GM10266 (cell line): ENCODE results near the gene AKAP8.
A peak's percentile ranks its signal among the peaks of the same experiment; 100 is the strongest.

Source experiments
- DNase-seq: peaks from one replicate; pipeline ENCODE4 v3.0.0; 2012; ENCODE audit errors: extremely low spot score
- TF ChIP-seq, protein P1 (sequence below): IDR thresholded peaks from 2 replicates; pipeline ENCODE4 v1.5.1; 2012; ENCODE audit warnings: mild to moderate bottlenecking, low read depth; ENCODE audit not compliant: control insufficient read depth, insufficient read depth; ENCODE audit errors: missing control alignments

Gene AKAP8

DNA sequence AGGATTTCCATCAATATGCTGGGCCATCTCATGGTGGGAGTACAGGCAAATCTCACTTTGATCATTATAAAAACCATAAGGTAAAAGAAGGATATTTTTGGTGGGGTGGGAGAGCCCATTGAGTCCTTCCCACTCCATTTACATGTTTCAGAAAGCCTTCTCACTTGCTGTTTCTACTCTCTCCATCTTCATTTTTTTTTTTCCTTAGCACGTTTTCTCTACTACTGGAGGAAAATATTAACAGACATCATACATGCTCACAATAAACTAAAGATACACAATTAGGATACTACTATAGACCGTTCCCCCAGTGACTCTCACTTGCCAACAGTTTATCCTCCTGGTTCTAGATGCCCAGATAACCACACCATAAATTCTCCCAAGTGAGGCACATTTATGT is 1.8 kb upstream of the AKAP8 start:
- TF ChIP-seq, protein P1, sequence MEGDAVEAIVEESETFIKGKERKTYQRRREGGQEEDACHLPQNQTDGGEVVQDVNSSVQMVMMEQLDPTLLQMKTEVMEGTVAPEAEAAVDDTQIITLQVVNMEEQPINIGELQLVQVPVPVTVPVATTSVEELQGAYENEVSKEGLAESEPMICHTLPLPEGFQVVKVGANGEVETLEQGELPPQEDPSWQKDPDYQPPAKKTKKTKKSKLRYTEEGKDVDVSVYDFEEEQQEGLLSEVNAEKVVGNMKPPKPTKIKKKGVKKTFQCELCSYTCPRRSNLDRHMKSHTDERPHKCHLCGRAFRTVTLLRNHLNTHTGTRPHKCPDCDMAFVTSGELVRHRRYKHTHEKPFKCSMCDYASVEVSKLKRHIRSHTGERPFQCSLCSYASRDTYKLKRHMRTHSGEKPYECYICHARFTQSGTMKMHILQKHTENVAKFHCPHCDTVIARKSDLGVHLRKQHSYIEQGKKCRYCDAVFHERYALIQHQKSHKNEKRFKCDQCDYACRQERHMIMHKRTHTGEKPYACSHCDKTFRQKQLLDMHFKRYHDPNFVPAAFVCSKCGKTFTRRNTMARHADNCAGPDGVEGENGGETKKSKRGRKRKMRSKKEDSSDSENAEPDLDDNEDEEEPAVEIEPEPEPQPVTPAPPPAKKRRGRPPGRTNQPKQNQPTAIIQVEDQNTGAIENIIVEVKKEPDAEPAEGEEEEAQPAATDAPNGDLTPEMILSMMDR = no peak
- no peak for DNase-seq

DNA sequence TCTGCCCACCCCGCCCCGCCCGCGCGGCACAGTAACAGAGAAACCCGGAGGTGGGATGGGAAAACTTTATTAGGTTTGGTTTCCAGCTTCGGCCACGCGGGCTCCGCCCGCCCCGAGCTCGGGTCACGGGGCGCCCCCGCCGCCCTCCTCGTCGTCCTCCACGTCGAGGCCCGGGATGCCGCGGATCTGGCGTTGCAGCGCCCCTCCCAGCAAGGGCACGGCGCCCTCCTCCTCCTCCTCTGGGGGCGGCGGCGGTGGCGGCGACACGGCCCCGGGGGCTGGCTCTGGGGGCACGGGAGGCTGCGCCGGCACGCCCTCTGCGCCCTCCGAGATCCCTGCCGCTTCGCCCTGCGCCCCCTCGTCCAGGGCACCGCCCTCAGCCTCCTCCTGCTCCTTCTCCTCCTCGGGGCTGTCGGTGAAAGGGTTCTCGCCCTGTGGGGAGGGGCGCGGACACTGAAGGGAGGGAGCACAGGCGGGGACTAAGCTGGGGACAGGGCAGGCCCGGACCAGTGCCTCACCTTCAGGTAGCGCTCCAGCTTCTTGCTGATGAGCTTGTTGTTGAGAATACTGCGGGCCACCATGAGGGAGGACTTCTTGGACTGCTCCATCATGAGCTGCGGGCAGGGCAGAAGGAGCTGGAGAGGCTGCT is 536 bp upstream of the AKAP8 start:
- TF ChIP-seq, protein P1 = no peak
- peak; percentile 69 for DNase-seq

DNA sequence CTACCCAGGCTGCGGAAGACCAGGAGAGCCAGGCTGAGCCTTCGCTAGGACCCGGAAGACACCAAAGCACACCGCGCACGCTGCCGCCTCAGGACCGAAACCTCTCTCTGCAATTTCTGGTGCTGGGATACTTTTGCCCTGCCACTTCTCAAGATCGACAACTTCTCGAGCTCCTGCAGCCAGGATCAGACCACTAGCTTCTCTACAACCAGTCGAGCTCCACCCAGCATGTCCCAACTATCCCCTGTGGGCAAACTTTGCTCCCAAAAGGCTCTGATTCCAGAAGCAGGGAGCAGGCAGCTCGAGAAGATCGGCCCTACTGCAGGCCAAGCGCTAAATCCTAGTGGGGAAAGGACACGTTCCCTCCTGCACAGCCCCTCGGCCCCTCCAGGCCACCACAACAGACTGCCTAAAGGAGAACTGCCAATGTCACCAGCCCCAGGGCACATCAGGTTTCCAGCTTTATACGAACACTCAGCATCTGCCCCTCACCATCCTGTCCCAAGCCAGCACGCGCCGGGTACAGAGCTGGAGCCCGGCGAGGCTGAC is 979 bp downstream of the AKAP8 start:
- TF ChIP-seq, protein P1 = no peak
- DNase-seq = peak; percentile 82

DNA sequence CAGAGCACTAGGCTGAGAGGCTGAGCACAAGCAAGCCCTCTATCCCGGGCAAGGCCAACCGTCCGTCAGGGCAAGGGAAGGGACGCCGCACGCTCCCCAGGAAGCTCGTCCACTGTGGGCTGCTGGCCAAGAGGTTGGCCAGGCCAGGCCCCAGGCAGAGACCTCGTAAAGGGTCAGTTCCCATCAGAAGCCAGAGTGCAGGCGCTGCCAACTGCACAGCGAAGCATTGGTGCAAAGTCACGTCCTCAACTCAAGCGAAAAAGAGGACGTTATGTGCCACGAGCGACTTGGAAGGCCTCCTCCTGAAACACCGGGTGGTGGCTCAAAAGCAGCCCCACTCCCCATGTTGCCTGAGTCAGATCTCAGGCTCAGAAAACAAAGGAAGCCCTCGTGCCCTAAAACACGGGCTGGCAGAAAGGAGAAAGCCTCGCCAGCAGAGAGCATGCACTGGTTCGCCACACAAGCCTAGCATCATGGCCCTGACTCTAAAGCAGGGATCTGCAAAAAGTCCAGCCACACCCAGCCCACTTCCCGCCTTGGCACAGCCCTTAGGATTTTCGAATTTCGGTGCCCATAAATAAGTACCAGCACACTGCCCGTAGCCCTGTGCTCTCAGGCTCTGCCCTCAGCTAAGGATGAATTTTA is 4.7 kb downstream of the AKAP8 start:
- TF ChIP-seq, protein P1 = no peak
- no peak for DNase-seq

DNA sequence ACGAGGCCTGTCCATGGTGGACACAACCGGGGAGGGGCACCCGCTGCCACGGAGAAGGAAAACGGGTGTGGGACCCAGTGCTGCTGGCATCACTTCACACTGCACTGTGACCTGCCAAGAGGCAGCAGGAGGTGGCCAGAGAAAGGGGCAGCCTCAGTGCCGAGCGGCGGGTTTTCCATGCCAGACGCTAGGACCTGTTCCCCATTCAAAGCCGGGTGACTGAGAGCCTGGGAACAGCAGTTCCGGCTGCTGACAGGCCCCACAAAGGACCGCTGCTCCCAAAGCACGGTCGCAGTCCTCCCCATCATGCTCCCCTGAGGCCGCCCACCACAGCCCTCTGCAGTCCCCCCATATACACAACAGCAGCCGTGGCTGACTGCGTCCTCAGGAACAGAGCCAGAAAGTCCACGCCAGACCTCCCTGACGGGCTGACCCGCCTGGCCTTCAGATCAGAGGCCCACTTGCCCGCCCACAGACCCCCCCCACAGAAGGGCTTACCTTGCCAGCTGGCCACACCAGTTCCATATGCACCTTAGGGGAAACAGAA is 5.4 kb downstream of the AKAP8 start:
- TF ChIP-seq, protein P1 = no peak
- DNase-seq = no peak

DNA sequence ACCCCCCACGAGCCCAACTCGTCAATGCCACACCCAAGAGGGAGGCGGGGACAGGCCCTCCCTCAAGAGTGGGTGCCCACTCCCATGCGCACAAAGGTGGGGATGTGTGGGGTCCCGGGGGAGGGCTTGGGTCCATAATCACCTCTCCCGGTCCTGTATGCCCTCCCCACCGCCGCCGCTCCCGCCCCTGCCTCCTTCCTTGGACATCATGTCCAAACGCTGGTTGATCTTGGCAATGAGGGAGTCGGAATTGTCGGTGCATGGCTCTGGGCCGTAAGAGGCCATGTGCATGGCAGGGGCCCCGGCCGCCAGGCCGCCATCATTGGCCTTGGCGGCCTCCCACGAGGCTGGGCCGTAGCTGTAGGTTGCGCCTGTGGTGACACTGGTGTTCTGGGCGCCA is 5.9 kb downstream of the AKAP8 start:
- TF ChIP-seq, protein P1 = no peak
- no peak for DNase-seq

DNA sequence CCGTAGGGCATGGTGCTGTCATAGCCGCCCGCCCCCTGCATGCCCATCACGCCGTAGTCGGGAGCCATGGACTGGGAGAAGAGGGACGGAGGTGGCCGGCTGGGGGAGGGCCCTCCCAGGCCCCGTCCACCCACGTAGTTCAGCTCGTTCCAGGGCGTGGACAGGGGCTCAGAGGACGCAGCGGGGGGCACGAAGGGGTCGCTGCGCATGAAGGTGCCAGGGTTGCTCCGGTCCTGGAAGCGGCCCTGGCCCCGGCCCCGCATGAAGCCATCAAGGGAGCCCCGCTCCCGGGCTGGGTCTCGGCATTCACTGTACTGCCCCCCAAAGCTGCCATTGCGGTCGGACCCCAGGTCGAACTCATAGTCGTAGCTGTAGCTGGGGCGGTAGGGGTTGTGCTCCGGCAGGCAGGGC is 6.7 kb downstream of the AKAP8 start:
- peak; percentile 3 for DNase-seq

More for the DNA sequence above, 6.7 kb downstream of the AKAP8 start:
- TF ChIP-seq, protein P1 = no peak
